HEK293 (cell line): ENCODE data around the gene TMOD2.

Experiments
- CTCF ChIA-PET: fragments of 350-600 bp; formaldehyde crosslinking; extraction: SDS; loops from one replicate; lab custom pipeline; 2021; ENCODE audit warnings: antibody characterized with exemption; lab: Yijun Ruan, JAX
- POLR2A ChIA-PET: fragments of 300-600 bp; formaldehyde crosslinking; extraction: SDS; loops from one replicate; lab custom pipeline; 2020; ENCODE audit warnings: antibody characterized with exemption, inconsistent platforms; lab: Yijun Ruan, JAX
- H3K27ac ChIP-seq: fragments of 200-500 bp; sonication (Bioruptor generic); 2 replicates; pipeline ENCODE4 v1.5.1; 2014; ENCODE audit warnings: low read depth, low read length, control low read depth, inconsistent platforms; ENCODE audit errors: extremely low read depth
- H3K36me3 ChIP-seq, 2 experiments: fragments of 200-500 bp in 1 of 2; sonication (Bioruptor generic) in 1 of 2; 1 replicate in 1 of 2; 2 replicates in 1 of 2; pipeline ENCODE4 v1.5.1; 2014 to 2017; ENCODE audit warnings: inconsistent platforms in 2 of 2, low read length in 2 of 2; ENCODE audit not compliant: control insufficient read depth in 2 of 2, insufficient read depth in 1 of 2
- H3K4me1 ChIP-seq: fragments of 200-500 bp; sonication (Bioruptor generic); 2 replicates; pipeline ENCODE4 v1.5.1; 2014; ENCODE audit warnings: mild to moderate bottlenecking, low read length, inconsistent platforms; ENCODE audit not compliant: control insufficient read depth, insufficient read depth
- H3K4me3 ChIP-seq: 2 replicates; pipeline ENCODE4 v1.5.1; 2011; ENCODE audit warnings: low read depth, mild to moderate bottlenecking, control low read depth, low read length, moderate library complexity
- H3K9me3 ChIP-seq: fragments of 200-500 bp; sonication (Bioruptor generic); 2 replicates; pipeline ENCODE4 v1.5.1; 2014; ENCODE audit warnings: low read depth, low read length, inconsistent platforms; ENCODE audit not compliant: control insufficient read depth, insufficient read depth
- HOXD13 ChIP-seq: sonication (generic); formaldehyde crosslinking; IDR thresholded peaks from 2 replicates; pipeline ENCODE4 v1.8.0; 2022; ENCODE audit warnings: missing genetic modification reagents, borderline replicate concordance
- KLF9 ChIP-seq: fragments of 450-650 bp; formaldehyde crosslinking; IDR thresholded peaks from 2 replicates; pipeline ENCODE4 v1.5.1; 2016; ENCODE audit warnings: missing biosample characterization, missing genetic modification characterization, low read depth
- SCRT1 ChIP-seq: fragments of 450-650 bp; formaldehyde crosslinking; IDR thresholded peaks from 2 replicates; pipeline ENCODE4 v1.5.1; 2016; ENCODE audit warnings: missing biosample characterization, missing genetic modification characterization, borderline replicate concordance
- SP2 ChIP-seq: fragments of 450-650 bp; formaldehyde crosslinking; IDR thresholded peaks from 2 replicates; pipeline ENCODE4 v1.5.1; 2016; ENCODE audit warnings: missing biosample characterization, missing genetic modification characterization
- SP3 ChIP-seq: fragments of 450-650 bp; formaldehyde crosslinking; IDR thresholded peaks from 2 replicates; pipeline ENCODE4 v1.5.1; 2016; ENCODE audit warnings: missing biosample characterization, missing genetic modification characterization
- ZBTB1 ChIP-seq: fragments of 450-650 bp; formaldehyde crosslinking; IDR thresholded peaks from 2 replicates; pipeline ENCODE4 v1.5.1; 2016; ENCODE audit warnings: missing biosample characterization, missing genetic modification characterization
- ZBTB44 ChIP-seq: fragments of 450-650 bp; IDR thresholded peaks from 2 replicates; pipeline ENCODE4 v1.5.1; 2018; ENCODE audit warnings: missing biosample characterization, mild to moderate bottlenecking, missing genetic modification characterization
- ZFP3 ChIP-seq: fragments of 450-650 bp; formaldehyde crosslinking; IDR thresholded peaks from 2 replicates; pipeline ENCODE4 v1.5.1; 2016; ENCODE audit warnings: low read depth, missing biosample characterization, missing genetic modification characterization
- ZNF138 ChIP-seq: fragments of 450-650 bp; formaldehyde crosslinking; IDR thresholded peaks from 2 replicates; pipeline ENCODE4 v1.5.1; 2016; ENCODE audit warnings: missing biosample characterization, missing genetic modification characterization, borderline replicate concordance
- ZNF292 ChIP-seq: fragments of 450-650 bp; formaldehyde crosslinking; IDR thresholded peaks from 2 replicates; pipeline ENCODE4 v1.5.1; 2016; ENCODE audit warnings: low read depth, missing biosample characterization, missing genetic modification characterization, borderline replicate concordance
- ZNF311 ChIP-seq: fragments of 450-650 bp; formaldehyde crosslinking; IDR thresholded peaks from 2 replicates; pipeline ENCODE4 v1.5.1; 2017; ENCODE audit warnings: missing biosample characterization, missing genetic modification characterization, borderline replicate concordance
- ZNF394 ChIP-seq: fragments of 450-650 bp; formaldehyde crosslinking; IDR thresholded peaks from 2 replicates; pipeline ENCODE4 v1.5.1; 2016; ENCODE audit warnings: missing biosample characterization, missing genetic modification characterization, mild to moderate bottlenecking, moderate library complexity, borderline replicate concordance
- ZNF416 ChIP-seq: fragments of 450-650 bp; formaldehyde crosslinking; IDR thresholded peaks from 2 replicates; pipeline ENCODE4 v1.5.1; 2016; ENCODE audit warnings: missing biosample characterization, missing genetic modification characterization
- ZNF426 ChIP-seq: fragments of 450-650 bp; formaldehyde crosslinking; IDR thresholded peaks from 2 replicates; pipeline ENCODE4 v1.5.1; 2017; ENCODE audit warnings: missing biosample characterization, missing genetic modification characterization, mild to moderate bottlenecking, inconsistent platforms, moderate library complexity
- ZNF449 ChIP-seq: fragments of 450-650 bp; formaldehyde crosslinking; IDR thresholded peaks from 2 replicates; pipeline ENCODE4 v1.5.1; 2017; ENCODE audit warnings: missing biosample characterization, mild to moderate bottlenecking, missing genetic modification characterization, moderate library complexity
- ZNF473 ChIP-seq: fragments of 450-650 bp; formaldehyde crosslinking; IDR thresholded peaks from 2 replicates; pipeline ENCODE4 v1.5.1; 2017; ENCODE audit warnings: missing biosample characterization, missing genetic modification characterization
- ZNF544 ChIP-seq: fragments of 450-650 bp; formaldehyde crosslinking; IDR thresholded peaks from 2 replicates; pipeline ENCODE4 v1.5.0; 2017; ENCODE audit warnings: missing biosample characterization, missing genetic modification characterization
- ZNF548 ChIP-seq: fragments of 450-650 bp; formaldehyde crosslinking; IDR thresholded peaks from 2 replicates; pipeline ENCODE4 v1.5.1; 2016; ENCODE audit warnings: missing biosample characterization, missing genetic modification characterization
- ZNF580 ChIP-seq: fragments of 450-650 bp; formaldehyde crosslinking; IDR thresholded peaks from 2 replicates; pipeline ENCODE4 v1.5.1; 2016; ENCODE audit warnings: missing biosample characterization, missing genetic modification characterization
- ZNF626 ChIP-seq: fragments of 450-650 bp; sonication (Bioruptor Pico); formaldehyde crosslinking; IDR thresholded peaks from 2 replicates; pipeline ENCODE4 v1.5.1; 2018; ENCODE audit warnings: missing biosample characterization, missing genetic modification characterization, inconsistent platforms
- ZNF664 ChIP-seq: fragments of 450-650 bp; formaldehyde crosslinking; IDR thresholded peaks from 2 replicates; pipeline ENCODE4 v1.5.1; 2016; ENCODE audit warnings: missing biosample characterization, missing genetic modification characterization
- ZNF791 ChIP-seq: fragments of 450-650 bp; formaldehyde crosslinking; IDR thresholded peaks from 2 replicates; pipeline ENCODE4 v1.5.1; 2016; ENCODE audit warnings: missing biosample characterization, missing genetic modification characterization
- ZSCAN18 ChIP-seq: fragments of 450-650 bp; formaldehyde crosslinking; IDR thresholded peaks from 2 replicates; pipeline ENCODE4 v1.5.1; 2016; ENCODE audit warnings: missing biosample characterization, missing genetic modification characterization
- TF ChIP-seq, protein P1 (sequence below): fragments of 450-650 bp; formaldehyde crosslinking; IDR thresholded peaks from 2 replicates; pipeline ENCODE4; 2016; ENCODE audit warnings: missing biosample characterization, missing genetic modification characterization
- TF ChIP-seq, protein P2 (sequence below): fragments of 450-650 bp; formaldehyde crosslinking; IDR thresholded peaks from 2 replicates; pipeline ENCODE4 v1.5.1; 2016; ENCODE audit warnings: missing biosample characterization, missing genetic modification characterization
- TF ChIP-seq, protein P3 (sequence below): fragments of 450-650 bp; formaldehyde crosslinking; IDR thresholded peaks from 2 replicates; pipeline ENCODE4 v1.5.1; 2016; ENCODE audit warnings: missing biosample characterization, missing genetic modification characterization

Gene TMOD2

GRCh38 chr15:51718219-51718618 lies 33.2 kb upstream of the TMOD2 start:
- CTCF ChIA-PET = no interaction called here
- TF ChIP-seq ZNF580 = no peak
- TF ChIP-seq ZNF473 (tag by site-specific recombination) = no peak
- no peak for TF ChIP-seq SP2 (tag by site-specific recombination)
- TF ChIP-seq ZNF791 (tag by site-specific recombination) = no peak
- no peak for TF ChIP-seq SP3 (tag by site-specific recombination)
- TF ChIP-seq ZNF416 (tag by site-specific recombination) = no peak
- TF ChIP-seq, protein P1, sequence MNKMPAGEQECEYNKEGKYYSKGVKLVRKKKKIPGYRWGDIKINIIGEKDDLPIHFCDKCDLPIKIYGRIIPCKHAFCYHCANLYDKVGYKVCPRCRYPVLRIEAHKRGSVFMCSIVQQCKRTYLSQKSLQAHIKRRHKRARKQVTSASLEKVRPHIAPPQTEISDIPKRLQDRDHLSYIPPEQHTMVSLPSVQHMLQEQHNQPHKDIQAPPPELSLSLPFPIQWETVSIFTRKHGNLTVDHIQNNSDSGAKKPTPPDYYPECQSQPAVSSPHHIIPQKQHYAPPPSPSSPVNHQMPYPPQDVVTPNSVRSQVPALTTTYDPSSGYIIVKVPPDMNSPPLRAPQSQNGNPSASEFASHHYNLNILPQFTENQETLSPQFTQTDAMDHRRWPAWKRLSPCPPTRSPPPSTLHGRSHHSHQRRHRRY (tag by site-specific recombination) = no peak
- no peak for TF ChIP-seq ZNF664 (tag by site-specific recombination)
- no peak for TF ChIP-seq ZSCAN18 (tag by site-specific recombination)
- TF ChIP-seq ZNF544 (tag by site-specific recombination) = no peak
- TF ChIP-seq SCRT1 (tag by site-specific recombination) = no peak
- no peak for TF ChIP-seq KLF9 (tag by site-specific recombination)
- no peak for TF ChIP-seq HOXD13
- no peak for TF ChIP-seq ZNF292 (tag by site-specific recombination)
- TF ChIP-seq, protein P2, sequence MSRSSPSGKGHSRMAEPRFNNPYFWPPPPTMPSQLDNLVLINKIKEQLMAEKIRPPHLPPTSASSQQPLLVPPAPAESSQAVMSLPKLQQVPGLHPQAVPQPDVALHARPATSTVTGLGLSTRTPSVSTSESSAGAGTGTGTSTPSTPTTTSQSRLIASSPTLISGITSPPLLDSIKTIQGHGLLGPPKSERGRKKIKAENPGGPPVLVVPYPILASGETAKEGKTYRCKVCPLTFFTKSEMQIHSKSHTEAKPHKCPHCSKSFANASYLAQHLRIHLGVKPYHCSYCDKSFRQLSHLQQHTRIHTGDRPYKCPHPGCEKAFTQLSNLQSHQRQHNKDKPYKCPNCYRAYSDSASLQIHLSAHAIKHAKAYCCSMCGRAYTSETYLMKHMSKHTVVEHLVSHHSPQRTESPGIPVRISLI = no peak
- no peak for TF ChIP-seq ZBTB1
- Histone ChIP-seq H3K9me3 (no peaks in the 10 kb centered on the region), H3K27ac (no peak overlapping the region), H3K36me3 (no peaks in the 10 kb centered on the region), H3K4me1 (no peaks in the 10 kb centered on the region), H3K4me3 (no peak overlapping the region)
- POLR2A ChIA-PET = no interaction called here

- Histone ChIP-seq H3K36me3 (no peaks in the 10 kb centered on the region), H3K27ac (no peak overlapping the region), H3K9me3 (no peaks in the 10 kb centered on the region), H3K4me3 (no peak overlapping the region), H3K4me1 (no peaks in the 10 kb centered on the region)
- POLR2A ChIA-PET = no interaction called here
- CTCF ChIA-PET = no interaction called here
- TF ChIP-seq ZNF311 (tag by site-specific recombination) = no peak
- TF ChIP-seq ZFP3 = no peak
- no peak for TF ChIP-seq KLF9 (tag by site-specific recombination)
- no peak for TF ChIP-seq ZBTB44 (tag by site-specific recombination)
- TF ChIP-seq ZNF426 (tag by site-specific recombination) = no peak
- no peak for TF ChIP-seq ZNF626 (tag by site-specific recombination)
- TF ChIP-seq ZNF548 (tag by site-specific recombination) = no peak
- TF ChIP-seq ZNF138 (tag by site-specific recombination) = no peak
- TF ChIP-seq ZNF449 (tag by site-specific recombination) = no peak
- TF ChIP-seq, protein P3, sequence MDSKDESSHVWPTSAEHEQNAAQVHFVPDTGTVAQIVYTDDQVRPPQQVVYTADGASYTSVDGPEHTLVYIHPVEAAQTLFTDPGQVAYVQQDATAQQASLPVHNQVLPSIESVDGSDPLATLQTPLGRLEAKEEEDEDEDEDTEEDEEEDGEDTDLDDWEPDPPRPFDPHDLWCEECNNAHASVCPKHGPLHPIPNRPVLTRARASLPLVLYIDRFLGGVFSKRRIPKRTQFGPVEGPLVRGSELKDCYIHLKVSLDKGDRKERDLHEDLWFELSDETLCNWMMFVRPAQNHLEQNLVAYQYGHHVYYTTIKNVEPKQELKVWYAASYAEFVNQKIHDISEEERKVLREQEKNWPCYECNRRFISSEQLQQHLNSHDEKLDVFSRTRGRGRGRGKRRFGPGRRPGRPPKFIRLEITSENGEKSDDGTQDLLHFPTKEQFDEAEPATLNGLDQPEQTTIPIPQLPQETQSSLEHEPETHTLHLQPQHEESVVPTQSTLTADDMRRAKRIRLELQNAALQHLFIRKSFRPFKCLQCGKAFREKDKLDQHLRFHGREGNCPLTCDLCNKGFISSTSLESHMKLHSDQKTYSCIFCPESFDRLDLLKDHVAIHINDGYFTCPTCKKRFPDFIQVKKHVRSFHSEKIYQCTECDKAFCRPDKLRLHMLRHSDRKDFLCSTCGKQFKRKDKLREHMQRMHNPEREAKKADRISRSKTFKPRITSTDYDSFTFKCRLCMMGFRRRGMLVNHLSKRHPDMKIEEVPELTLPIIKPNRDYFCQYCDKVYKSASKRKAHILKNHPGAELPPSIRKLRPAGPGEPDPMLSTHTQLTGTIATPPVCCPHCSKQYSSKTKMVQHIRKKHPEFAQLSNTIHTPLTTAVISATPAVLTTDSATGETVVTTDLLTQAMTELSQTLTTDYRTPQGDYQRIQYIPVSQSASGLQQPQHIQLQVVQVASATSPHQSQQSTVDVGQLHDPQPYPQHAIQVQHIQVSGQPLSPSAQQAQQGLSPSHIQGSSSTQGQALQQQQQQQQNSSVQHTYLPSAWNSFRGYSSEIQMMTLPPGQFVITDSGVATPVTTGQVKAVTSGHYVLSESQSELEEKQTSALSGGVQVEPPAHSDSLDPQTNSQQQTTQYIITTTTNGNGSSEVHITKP = no peak
- TF ChIP-seq ZNF394 (tag by site-specific recombination) = no peak
Measured at GRCh38 chr15:51718746-51719145, 32.7 kb upstream of the TMOD2 start.
